GM12891 (cell line): ENCODE results near the gene ACSL4.

Source experiments
- PAX5 ChIP-seq: IDR thresholded peaks from 2 replicates; pipeline ENCODE4 v1.6.1; 2011; ENCODE audit warnings: low read length, moderate library complexity, mild to moderate bottlenecking; ENCODE audit not compliant: insufficient read depth, severe bottlenecking
- POLR2A ChIP-seq: IDR thresholded peaks from 2 replicates; pipeline ENCODE4 v1.6.1; 2011; ENCODE audit warnings: low read depth, low read length, control low read depth
- POLR2AphosphoS5 ChIP-seq: IDR thresholded peaks from 2 replicates; pipeline ENCODE4 v1.6.1; 2011; ENCODE audit warnings: low read depth, low read length, control low read depth
- POU2F2 ChIP-seq: IDR thresholded peaks from 2 replicates; pipeline ENCODE4 v1.6.1; 2011; ENCODE audit warnings: low read depth, mild to moderate bottlenecking, control low read depth, low read length, moderate library complexity
- SPI1 ChIP-seq: IDR thresholded peaks from 2 replicates; pipeline ENCODE4 v1.6.1; 2011; ENCODE audit warnings: low read depth, low read length, control low read depth
- TAF1 ChIP-seq: IDR thresholded peaks from 2 replicates; pipeline ENCODE4 v1.6.1; 2011; ENCODE audit warnings: low read depth, low read length, control low read depth

- no peak for TF ChIP-seq POLR2A
- no peak for TF ChIP-seq POLR2AphosphoS5
- TF ChIP-seq POU2F2 = no peak
- no peak for TF ChIP-seq TAF1
- no peak for TF ChIP-seq SPI1
- TF ChIP-seq PAX5 = no peak
Observed at GRCh38 chrX:109622270-109622669, 110.8 kb downstream of the ACSL4 start.
